T-cell (primary cell): Measurements from ENCODE around the gene NUDCD3. TPM values are rescaled to one million over a fixed set of nuclear protein-coding genes. Genes with fewer than 3 reads are reported as not detected.

Source experiments
- ATAC-seq, 4 experiments: fragments of 200-7000 bp in 3 of 4; fragments of 150-1000 bp in 1 of 4; cut with Tn5 transposase; replicated peaks in 1 of 4; 1 replicate in 3 of 4; 2 replicates in 1 of 4; pipeline ENCODE4 v1.10.0; 2021; ENCODE audit warnings: moderate library complexity in 3 of 4, mild to moderate bottlenecking in 2 of 4, moderate number of reproducible peaks in 1 of 4
- CTCF ChIA-PET, 2 donors: fragments of 300-600 bp; sonication (Branson Sonifier 250); formaldehyde crosslinking; loops; one replicate each; lab custom pipeline; 2022; ENCODE audit warnings: antibody characterized with exemption in 2 of 2; lab: Charles Lee
- POLR2A ChIA-PET, 2 donors: fragments of 300-600 bp; sonication (Branson Sonifier 250); formaldehyde crosslinking; loops; one replicate each; lab custom pipeline; 2022; ENCODE audit warnings: antibody characterized with exemption in 2 of 2; lab: Charles Lee
- DNase-seq, 35 experiments: peaks; one replicate each; pipeline versions ENCODE4 v3.0.0 to v3.0.0-alpha.2; 2013 to 2023
- H3K27ac ChIP-seq: one replicate; pipeline ENCODE4 v1.5.1; 2013; ENCODE audit warnings: low read length
- H3K27me3 ChIP-seq, 2 experiments: replicated peaks in 1 of 2; 1 replicate in 1 of 2; 2 replicates in 1 of 2; pipeline versions ENCODE4 v1.6.1 to v1.7.0; 2013; ENCODE audit warnings: low read length in 1 of 2, mixed read lengths in 1 of 2; ENCODE audit not compliant: control insufficient read depth in 2 of 2, insufficient read depth in 2 of 2; ENCODE audit errors: extremely low read depth in 1 of 2
- H3K36me3 ChIP-seq, 2 donors: 1 replicate in 1 of 2; 2 replicates in 1 of 2; pipeline versions ENCODE4 v1.6.1 to v1.7.0; 2013; ENCODE audit warnings: low read length in 1 of 2; ENCODE audit not compliant: control insufficient read depth in 2 of 2, insufficient read depth in 1 of 2; ENCODE audit errors: extremely low read depth in 1 of 2
- H3K4me1 ChIP-seq, 2 experiments: 1 replicate in 1 of 2; 2 replicates in 1 of 2; pipeline versions ENCODE4 v1.6.1 to v1.7.0; 2013; ENCODE audit warnings: low read length in 2 of 2, mixed read lengths in 1 of 2; ENCODE audit not compliant: insufficient read depth in 2 of 2, control insufficient read depth in 1 of 2; ENCODE audit errors: extremely low read depth in 1 of 2
- H3K4me3 ChIP-seq, 2 donors: 1 replicate in 1 of 2; 2 replicates in 1 of 2; pipeline versions ENCODE4 v1.5.1 to v1.7.0; 2013; ENCODE audit warnings: mild to moderate bottlenecking in 2 of 2, low read length in 1 of 2, moderate library complexity in 1 of 2; ENCODE audit not compliant: control insufficient read depth in 1 of 2; ENCODE audit errors: extremely low read depth in 1 of 2
- H3K9me3 ChIP-seq: 2 replicates; pipeline ENCODE4 v1.7.0; 2013
- H3K27ac Mint-ChIP-seq, 2 donors: one replicate each; pipeline ENCODE4 v1.8.0; 2020 to 2021; ENCODE audit warnings: mild to moderate bottlenecking in 2 of 2, mixed read lengths in 2 of 2
- H3K27me3 Mint-ChIP-seq, 2 donors: one replicate each; pipeline ENCODE4 v1.8.0; 2021 to 2022; ENCODE audit warnings: mixed read lengths in 2 of 2
- H3K36me3 Mint-ChIP-seq: one replicate; pipeline ENCODE4 v1.8.0; 2021; ENCODE audit warnings: mixed read lengths
- H3K4me1 Mint-ChIP-seq, 3 donors: one replicate each; pipeline ENCODE4 v1.8.0; 2020 to 2022; ENCODE audit warnings: mixed read lengths in 3 of 3, mild to moderate bottlenecking in 1 of 3
- H3K4me3 Mint-ChIP-seq, 3 donors: one replicate each; pipeline ENCODE4 v1.8.0; 2020 to 2022; ENCODE audit warnings: mild to moderate bottlenecking in 3 of 3, mixed read lengths in 3 of 3, moderate library complexity in 3 of 3
- H3K9me3 Mint-ChIP-seq, 3 donors: one replicate each; pipeline ENCODE4 v1.8.0; 2020 to 2022; ENCODE audit warnings: mixed read lengths in 3 of 3
- WGBS: methylation state at CpG from one replicate; pipeline ENCODE4 v1.1.5; 2013; ENCODE audit warnings: missing lambda C conversion rate; ENCODE audit not compliant: insufficient coverage; 5-methylcytosine and 5-hydroxymethylcytosine counted together
- total RNA-seq, 35 experiments: library from RNA in 6 of 35; stranded (reverse) in 6 of 35; fragments of 120-200 nt in 1 of 35; gene quantifications; one replicate each; pipeline versions ENCODE4 v1.2.1 to v1.2.4 and lab custom pipeline; 2013 to 2026

Gene NUDCD3
- total RNA-seq, 5 donors from 2014 or later (not counting 1 experiment from before 2014, with no cell fraction given), result 87.9 to 106 (median 95.9) TPM

DNA sequence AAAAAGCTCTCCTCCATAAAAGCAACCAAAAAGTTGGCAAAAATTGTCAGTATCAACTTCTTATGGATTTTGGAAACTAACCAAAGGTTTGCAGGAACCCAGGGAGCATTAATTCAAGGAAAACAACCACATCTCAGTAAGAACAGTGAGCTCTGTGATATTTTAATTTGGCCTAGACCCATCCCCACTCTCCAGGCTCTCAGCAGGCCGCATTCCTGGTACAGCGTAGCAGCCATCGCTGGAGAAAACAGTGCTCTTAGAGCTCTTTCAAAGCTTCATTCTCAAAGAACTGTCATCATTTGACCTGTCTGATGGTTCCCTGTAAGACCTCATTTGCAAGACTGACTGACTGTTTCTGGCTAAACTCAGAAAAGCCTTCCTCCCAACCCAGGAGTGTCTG is 81.9 kb downstream of the NUDCD3 start:
- H3K4me3 ChIP-seq, result no peak overlapping the region
- H3K9me3 Mint-ChIP-seq, result peaks cover 0 to 3% (median 0%) of the 10 kb centered on the region in 3 donors
- H3K4me1 Mint-ChIP-seq, result peaks cover 24 to 35% (median 24%) of the 10 kb centered on the region in 3 donors
- no peaks in the 10 kb centered on the region for H3K9me3 ChIP-seq
- no peaks in the 10 kb centered on the region for H3K27me3 ChIP-seq
- peaks cover 0 to 26% of the 10 kb centered on the region in 2 donors for H3K36me3 ChIP-seq
- DNase-seq (no peak), ATAC-seq (no peak)
- ChIA-PET POLR2A (no interaction called here), CTCF (no interaction called here)
- no peak overlapping the region for H3K27ac ChIP-seq
- H3K4me3 Mint-ChIP-seq, result no peak overlapping the region
- H3K36me3 Mint-ChIP-seq, result peaks cover 53% of the 10 kb centered on the region
- H3K4me1 ChIP-seq, result no peaks in the 10 kb centered on the region
- H3K27ac Mint-ChIP-seq, result no peak overlapping the region
- 100% methylated on average over 3 of the region's 3 CpGs for WGBS
- no peaks in the 10 kb centered on the region for H3K27me3 Mint-ChIP-seq

DNA sequence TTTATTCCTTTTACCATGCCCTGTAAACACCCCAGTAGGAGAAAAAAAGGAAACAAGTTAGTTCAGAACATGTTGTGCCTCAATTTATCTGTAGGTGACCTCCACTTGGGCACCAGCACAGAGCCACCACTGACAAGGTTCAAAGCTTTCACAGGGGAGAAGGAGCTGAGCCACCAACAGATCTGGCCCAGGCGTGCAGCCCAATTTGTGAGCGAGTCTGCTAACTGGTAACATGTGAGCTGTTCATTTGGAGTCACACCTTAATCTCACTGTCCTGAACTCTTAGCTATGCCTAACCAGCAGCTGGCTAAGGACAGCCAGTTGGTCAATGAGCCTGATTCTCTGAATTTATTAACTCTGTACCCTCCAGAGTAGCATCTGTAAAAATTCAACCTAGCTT is 86.7 kb downstream of the NUDCD3 start:
- no peak for DNase-seq
- ChIA-PET POLR2A (no interaction called here), CTCF (interaction anchor here in 1 of 2 donors (0.6 kb wide), 1 partner anchor 674 kb away, joined by 3 read pairs; no protein-coding TSS in a partner anchor)
- no peak overlapping the region for H3K27ac Mint-ChIP-seq
- no peaks in the 10 kb centered on the region for H3K4me1 ChIP-seq
- H3K36me3 Mint-ChIP-seq, result peaks cover 41% of the 10 kb centered on the region
- H3K4me3 Mint-ChIP-seq, result no peak overlapping the region
- H3K27me3 ChIP-seq, result no peaks in the 10 kb centered on the region
- H3K4me3 ChIP-seq, result no peak overlapping the region
- no peaks in the 10 kb centered on the region for H3K9me3 Mint-ChIP-seq
- 100% methylated on average over 2 of the region's 2 CpGs for WGBS
- no peaks in the 10 kb centered on the region for H3K9me3 ChIP-seq
- no peak overlapping the region for H3K27ac ChIP-seq
- H3K36me3 ChIP-seq, result peaks cover 21 to 66% of the 10 kb centered on the region in 2 donors
- no peaks in the 10 kb centered on the region for H3K27me3 Mint-ChIP-seq
- H3K4me1 Mint-ChIP-seq, result peaks cover 6 to 21% (median 7%) of the 10 kb centered on the region in 3 donors
- no peak for ATAC-seq

DNA sequence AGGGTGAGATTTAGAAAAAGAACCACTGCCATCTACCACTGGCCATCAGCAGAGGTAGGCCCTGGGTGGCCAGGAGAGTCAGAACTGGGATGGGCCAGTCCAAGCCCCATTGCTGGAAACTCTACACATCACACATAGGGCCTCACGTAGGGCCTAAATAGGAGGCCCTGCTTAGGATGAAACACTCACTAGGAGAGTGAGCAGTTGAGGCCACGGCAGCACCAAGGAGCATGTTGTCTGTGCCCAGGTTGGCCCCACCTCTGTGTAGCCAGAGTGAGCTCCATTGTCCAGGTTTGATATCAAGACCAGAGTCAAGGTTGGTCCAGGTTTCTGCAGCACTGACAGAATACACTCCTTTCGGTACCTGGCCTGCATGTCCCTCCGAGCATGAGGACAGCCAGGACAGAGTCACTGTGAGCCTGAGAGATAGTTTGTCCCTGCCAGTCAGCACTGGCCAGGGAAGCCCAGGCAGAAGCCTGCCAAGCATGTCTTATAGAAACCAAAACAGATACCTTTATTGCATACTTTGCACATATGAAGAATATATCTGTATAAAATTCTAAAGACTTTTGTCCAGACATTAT is 87.2 kb downstream of the NUDCD3 start:
- 93% methylated on average over 4 of the region's 4 CpGs for whole genome bisulfite sequencing
- CTCF ChIA-PET, result interaction anchor here in 1 of 2 donors (0.6 kb wide), 1 partner anchor 446 kb away, joined by 3 read pairs; no protein-coding TSS in a partner anchor
- no peaks in the 10 kb centered on the region for H3K4me1 ChIP-seq

DNA sequence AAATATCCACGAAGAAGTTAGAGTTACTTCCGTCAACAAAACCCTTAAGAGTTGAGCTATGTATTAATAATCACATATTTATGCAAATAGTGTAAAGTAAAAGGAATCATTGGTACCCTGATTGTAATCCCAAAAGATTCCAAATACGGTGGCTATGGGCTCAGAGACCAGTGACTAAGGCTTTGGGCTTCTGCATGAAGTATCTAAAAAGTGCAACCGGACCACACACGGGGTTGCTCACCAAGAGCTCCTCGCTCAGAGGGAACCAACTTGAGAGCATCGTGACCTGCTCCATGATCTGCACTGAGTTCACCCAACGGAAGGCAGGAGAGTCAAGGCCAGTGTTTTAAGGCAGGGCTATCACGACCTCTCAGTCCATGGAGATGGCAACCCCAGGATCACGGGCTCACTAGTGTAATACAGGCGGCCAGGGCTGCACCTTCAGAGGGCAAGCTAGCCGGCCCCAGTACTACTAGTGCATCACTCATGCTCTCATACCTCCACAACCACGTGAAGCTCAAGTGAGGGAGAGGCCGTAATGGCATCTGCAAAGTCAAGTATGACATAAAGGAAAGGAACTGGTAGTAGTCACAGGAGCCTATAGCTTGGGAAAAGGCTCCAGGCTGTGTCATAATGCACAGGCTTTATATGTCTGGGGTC is 87.9 kb downstream of the NUDCD3 start:
- Histone ChIP-seq H3K4me1 (no peaks in the 10 kb centered on the region), H3K27ac (no peak overlapping the region), H3K9me3 (no peaks in the 10 kb centered on the region), H3K36me3 (peaks cover 30 to 77% of the 10 kb centered on the region in 2 donors), H3K27me3 (no peaks in the 10 kb centered on the region), H3K4me3 (no peak overlapping the region)
- Mint-ChIP-seq H3K27ac (no peak overlapping the region), H3K4me3 (no peak overlapping the region), H3K9me3 (no peaks in the 10 kb centered on the region), H3K4me1 (peaks cover 0 to 11% (median 0%) of the 10 kb centered on the region in 3 donors), H3K36me3 (peaks cover 49% of the 10 kb centered on the region), H3K27me3 (no peaks in the 10 kb centered on the region)
- POLR2A ChIA-PET, result no interaction called here
- WGBS, result 96% methylated on average over 7 of the region's 14 CpGs
- DNase-seq (no peak), ATAC-seq (no peak)
- CTCF ChIA-PET, result interaction anchor here in 1 of 2 donors (0.6 kb wide), 1 partner anchor 446 kb away, joined by 3 read pairs; no protein-coding TSS in a partner anchor

More for the DNA sequence above, 87.2 kb downstream of the NUDCD3 start:
- no peak overlapping the region for H3K27ac ChIP-seq
- no peaks in the 10 kb centered on the region for H3K9me3 ChIP-seq
- no peaks in the 10 kb centered on the region for H3K27me3 ChIP-seq
- peaks cover under 1 to 19% (median 3%) of the 10 kb centered on the region in 3 donors for H3K4me1 Mint-ChIP-seq
- no peak overlapping the region for H3K4me3 Mint-ChIP-seq
- no peak for DNase-seq
- no peaks in the 10 kb centered on the region for H3K27me3 Mint-ChIP-seq
- peaks cover 24 to 71% of the 10 kb centered on the region in 2 donors for H3K36me3 ChIP-seq
- no peak overlapping the region for H3K4me3 ChIP-seq
- H3K27ac Mint-ChIP-seq, result no peak overlapping the region
- POLR2A ChIA-PET, result no interaction called here
- no peak for ATAC-seq
- no peaks in the 10 kb centered on the region for H3K9me3 Mint-ChIP-seq
- H3K36me3 Mint-ChIP-seq, result peaks cover 45% of the 10 kb centered on the region

DNA sequence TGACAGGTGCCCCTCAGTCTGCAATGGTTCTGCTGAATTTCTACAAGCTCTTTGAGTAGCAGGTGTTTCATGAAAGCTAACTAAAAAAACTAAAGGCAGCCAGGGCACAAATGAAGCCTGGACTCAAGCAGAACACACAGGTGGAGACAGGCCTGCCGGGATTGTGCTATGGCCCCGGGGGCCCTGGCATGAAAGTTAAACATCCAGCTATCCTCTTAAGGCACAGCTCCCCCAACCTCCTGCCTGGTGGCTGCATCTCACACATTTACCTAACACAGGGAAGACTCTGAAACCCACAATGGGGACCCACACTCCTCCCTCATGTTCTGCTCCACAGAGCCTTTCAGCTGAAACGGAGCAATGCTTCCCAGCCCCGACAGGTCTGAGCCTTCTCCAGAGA is 88.8 kb downstream of the NUDCD3 start:
- peaks cover 54% of the 10 kb centered on the region for H3K36me3 Mint-ChIP-seq
- Histone ChIP-seq H3K27ac (no peak overlapping the region), H3K9me3 (no peaks in the 10 kb centered on the region), H3K27me3 (no peaks in the 10 kb centered on the region), H3K36me3 (peaks cover 30 to 84% of the 10 kb centered on the region in 2 donors), H3K4me3 (no peak overlapping the region), H3K4me1 (no peaks in the 10 kb centered on the region)
- ATAC-seq, result no peak
- CTCF ChIA-PET, result no interaction called here
- H3K27ac Mint-ChIP-seq, result no peak overlapping the region
- H3K4me3 Mint-ChIP-seq, result no peak overlapping the region
- H3K9me3 Mint-ChIP-seq, result no peaks in the 10 kb centered on the region
- 97% methylated on average over 4 of the region's 4 CpGs for WGBS
- DNase-seq, result no peak
- H3K27me3 Mint-ChIP-seq, result no peaks in the 10 kb centered on the region
- POLR2A ChIA-PET, result no interaction called here
- peaks cover 0 to 10% (median 0%) of the 10 kb centered on the region in 3 donors for H3K4me1 Mint-ChIP-seq

DNA sequence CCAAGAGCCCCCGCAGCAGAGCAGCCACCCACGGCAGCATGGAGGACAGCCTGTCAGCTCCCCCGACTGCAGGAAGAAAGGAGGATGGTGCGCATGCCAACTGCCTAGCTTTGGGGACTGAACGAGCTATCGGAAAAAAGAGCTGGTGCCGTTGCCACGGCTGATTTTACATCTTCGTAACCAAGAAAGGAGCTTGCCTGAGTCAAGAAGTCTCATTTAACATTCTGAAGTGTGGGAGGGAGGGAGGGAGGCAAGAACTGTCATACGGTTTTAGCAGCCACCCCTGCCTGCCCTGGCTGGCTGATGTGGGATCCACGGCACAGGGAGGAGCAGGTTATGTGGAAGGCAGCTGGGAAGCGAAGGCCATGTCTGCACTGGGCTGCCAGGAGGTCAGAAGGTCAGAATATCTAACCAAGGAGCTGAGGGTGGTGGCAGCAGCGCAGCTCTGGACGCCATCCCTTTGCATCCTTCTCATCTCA is 90.4 kb downstream of the NUDCD3 start:
- Mint-ChIP-seq H3K27me3 (no peaks in the 10 kb centered on the region), H3K9me3 (no peaks in the 10 kb centered on the region), H3K4me3 (no peak overlapping the region), H3K27ac (no peak overlapping the region), H3K36me3 (peaks cover 46% of the 10 kb centered on the region), H3K4me1 (no peaks in the 10 kb centered on the region)
- H3K27me3 ChIP-seq, result no peaks in the 10 kb centered on the region
- CTCF ChIA-PET, result no interaction called here
- no peak overlapping the region for H3K4me3 ChIP-seq
- no peaks in the 10 kb centered on the region for H3K9me3 ChIP-seq
- no peak for DNase-seq
- peaks cover 30 to 85% of the 10 kb centered on the region in 2 donors for H3K36me3 ChIP-seq
- H3K27ac ChIP-seq, result no peak overlapping the region
- H3K4me1 ChIP-seq, result no peaks in the 10 kb centered on the region
- ATAC-seq, result no peak
- POLR2A ChIA-PET, result no interaction called here
- WGBS, result 95% methylated on average over 11 of the region's 14 CpGs
